GM18517 (cell line): Measurements from ENCODE around the gene MASP1.

Source experiments
- ATAC-seq: cut with Tn5 transposase; IDR thresholded peaks from one replicate; pipeline ENCODE4 v1.9.1; 2021; ENCODE audit warnings: mild to moderate bottlenecking, moderate library complexity; ENCODE audit not compliant: unreplicated experiment

MASP1 gene

DNA sequence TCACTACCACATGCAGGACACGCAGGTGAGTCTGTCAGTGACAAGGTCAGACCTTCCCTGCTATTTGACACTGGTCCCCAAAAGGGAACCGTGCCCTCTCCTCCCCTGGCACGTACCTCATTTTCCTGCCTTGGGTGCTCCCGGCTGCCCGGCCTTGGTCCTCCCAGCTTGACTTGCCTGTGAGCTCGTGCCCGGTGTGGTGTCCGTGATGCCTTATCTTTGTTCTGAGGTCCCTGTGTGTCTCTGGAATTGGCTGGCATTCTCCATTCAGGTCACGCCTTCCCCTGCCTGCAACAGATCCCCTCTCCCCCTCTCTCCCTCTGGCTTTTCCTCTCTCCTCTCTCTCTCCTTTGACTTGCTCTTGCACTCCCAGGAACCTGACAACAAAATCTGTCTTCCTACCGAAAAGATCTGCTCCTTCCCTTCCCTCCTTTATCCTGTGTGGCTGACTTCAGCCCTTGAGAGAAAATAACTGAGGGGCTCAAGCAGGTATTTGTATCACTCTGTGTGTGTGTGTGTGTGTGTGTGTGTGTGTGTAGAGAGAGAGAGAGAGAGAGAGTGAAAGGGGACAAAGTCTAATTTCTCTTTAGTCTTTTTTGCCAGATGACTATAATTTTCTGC is at the start of gene MASP1:
Gene MASP1, minus strand, starts transcription at position 226 of the 621 bp plus-strand sequence. Its CDS starts 105 bp downstream, at position 121.
- no peak for ATAC-seq

- ATAC-seq = no peak
Observed at GRCh38 chr3:187340578-187340977, 49.0 kb upstream of the MASP1 start.

- no peak for ATAC-seq
Observed at GRCh38 chr3:187336322-187336721, 44.8 kb upstream of the MASP1 start.

DNA sequence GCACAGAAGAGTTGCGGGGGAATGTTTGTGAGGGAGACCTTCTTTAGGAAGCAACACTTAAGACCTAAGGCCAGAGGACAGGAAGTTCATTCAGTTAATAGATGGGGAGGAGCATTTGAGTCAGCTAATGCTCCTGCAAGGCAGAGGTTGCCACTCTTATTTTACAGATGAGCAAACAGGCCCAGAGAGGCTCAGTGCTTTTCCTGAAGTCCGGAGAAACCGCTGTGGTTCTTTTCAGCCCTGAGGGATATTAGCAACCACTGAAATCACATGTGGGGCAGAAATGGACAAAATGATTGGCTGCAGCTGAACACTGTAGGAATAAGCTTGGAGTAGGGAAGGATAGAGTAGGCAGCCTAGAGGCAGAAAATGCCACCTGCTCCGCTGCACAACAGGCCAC is 43.4 kb upstream of the MASP1 start:
- ATAC-seq = no peak

- ATAC-seq = no peak
Observed at GRCh38 chr3:187328691-187329090, 37.2 kb upstream of the MASP1 start.

DNA sequence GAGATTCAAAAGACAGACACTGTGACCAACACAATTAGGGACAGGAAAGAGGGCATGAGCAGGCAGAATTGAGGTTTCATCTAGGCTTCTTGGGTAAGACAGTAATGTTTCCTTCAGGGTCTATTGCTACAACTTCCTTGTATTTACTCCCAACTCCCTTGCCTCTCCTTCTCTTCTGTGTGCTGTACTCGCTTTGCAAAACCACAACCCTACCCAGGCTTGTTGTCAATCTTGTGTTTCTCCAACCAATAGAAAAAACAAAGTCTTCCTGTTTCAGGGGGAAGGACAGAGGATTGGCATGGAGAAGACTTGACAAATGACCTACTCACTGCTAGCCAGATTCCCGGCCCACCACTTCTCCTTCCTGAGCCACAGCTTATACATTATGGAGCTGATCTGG is 36.3 kb upstream of the MASP1 start:
- no peak for ATAC-seq

DNA sequence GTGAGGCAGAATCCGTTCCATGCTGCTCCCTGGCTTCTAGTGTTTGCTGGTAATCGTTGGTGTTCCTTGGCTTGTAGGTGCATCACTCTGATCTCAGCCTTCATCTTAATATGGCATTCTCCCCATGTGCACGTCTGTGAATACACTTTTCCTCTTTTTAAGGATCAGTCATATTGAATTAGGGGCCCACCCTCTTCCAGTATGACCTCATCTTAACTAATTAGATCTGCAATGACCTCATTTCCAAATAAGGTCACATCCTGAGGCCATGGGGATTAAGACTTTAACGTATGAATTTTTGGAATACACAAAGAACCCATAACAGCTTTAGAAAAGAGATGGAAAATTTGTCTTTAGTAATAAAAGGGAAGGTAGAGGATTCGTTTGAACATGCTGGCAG is 34.1 kb upstream of the MASP1 start:
- no peak for ATAC-seq

DNA sequence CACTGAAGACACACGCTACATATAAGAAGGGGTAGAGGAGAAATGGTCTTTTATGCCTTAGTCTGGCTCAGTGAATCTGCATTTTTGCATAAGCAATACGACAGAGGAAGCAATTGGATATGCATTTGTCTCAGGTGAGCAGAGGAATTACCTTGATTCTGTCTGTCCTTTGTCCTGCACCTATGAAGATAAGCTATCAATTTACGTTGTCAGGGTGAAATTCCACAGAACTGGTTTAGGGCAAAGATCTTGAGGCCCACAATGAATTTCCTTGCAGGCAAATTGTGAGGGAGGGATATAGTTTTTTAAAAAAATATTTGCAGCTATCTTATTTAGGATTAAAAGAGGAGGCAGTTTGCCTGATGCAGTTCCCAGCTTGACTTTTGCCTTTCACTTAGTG is 31.6 kb upstream of the MASP1 start:
- no peak for ATAC-seq

DNA sequence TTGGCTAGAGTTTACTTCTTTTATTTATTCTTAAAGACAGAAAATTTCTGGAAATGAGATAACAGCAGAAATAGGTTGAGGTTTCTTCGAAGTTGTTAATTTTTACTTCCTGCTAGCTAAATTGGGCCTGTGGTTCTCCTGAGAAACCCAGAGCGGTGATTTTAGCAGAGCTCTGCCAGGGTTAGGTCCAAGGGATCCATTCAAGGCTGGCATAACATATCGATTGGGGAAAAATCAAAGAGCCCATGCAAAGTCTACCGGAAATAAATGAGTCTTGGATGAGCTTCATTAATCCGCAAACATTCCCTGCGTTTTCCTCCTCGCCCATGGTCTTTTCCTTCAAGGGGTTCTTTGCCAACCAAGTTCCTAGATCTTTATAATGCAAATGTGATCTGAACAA is 30.8 kb upstream of the MASP1 start:
- ATAC-seq = no peak

GRCh38 chr3:187321766-187322165 is 30.2 kb upstream of the MASP1 start:
- no peak for ATAC-seq

DNA sequence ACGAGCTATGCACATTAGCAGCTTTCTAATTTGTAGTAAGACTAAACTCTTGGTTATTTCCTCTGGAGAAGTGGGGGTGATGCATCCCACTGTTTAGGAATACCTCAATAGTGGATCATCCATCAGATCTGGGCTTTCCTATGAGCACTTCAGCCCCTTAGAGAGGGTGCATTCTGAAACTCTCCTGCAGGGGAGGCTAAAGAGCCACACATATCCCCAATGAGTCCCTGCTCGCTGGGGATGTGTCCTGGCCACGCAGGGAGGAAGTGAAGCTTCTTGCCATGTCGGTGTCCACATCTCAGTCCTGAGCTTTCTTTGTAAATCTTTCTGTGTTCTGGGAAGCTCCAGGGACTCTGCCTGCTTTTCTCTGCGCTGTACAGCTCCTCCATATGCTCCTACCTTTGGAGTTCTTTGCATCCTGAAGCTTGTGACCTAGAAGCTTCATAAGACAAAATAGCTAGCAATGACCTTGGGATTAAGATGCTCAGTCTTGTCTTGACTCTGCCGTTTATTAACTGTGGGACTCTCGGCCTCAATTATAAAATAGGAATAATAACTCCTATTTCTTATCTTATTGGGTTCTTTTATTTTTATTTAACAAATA is 28.3 kb upstream of the MASP1 start:
- peak; percentile 78 for ATAC-seq

DNA sequence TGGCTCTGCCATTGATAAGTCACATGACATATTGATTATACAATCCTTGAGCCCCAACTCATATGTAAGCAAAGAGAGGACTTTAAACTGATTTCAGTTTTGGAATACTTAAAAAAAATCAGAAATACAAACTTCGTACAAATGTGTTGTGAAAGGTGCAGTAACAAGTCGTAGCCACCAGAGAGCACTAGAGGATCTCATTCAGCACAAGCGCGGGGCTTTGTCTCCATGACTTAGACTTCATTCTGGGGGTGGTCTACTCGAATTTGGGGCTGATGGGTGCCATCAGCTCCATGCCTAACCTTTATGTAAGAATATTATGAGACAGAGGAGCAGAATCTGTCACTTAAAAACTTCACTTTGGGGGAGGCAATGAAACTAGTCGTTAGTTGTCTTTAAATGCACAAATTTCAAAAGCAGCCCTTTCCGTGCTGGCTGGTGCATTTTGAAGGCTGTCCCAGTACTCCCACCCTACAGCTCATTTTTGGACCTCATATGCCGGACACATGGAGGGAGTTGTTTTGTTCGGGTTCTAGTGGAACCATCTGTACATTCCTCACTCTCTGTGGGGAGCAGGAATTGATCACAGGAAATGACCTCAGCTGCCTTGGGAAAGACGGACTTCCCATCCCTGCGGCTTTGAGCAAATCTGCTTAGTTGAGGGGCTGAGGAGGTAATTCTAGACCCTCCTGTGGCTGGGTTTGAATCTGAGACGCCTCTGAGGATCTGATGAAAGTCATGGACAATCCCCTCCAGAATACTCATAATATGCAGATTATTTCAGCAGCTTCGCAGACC is 27.5 kb upstream of the MASP1 start:
- ATAC-seq = no peak

- no peak for ATAC-seq
Observed at GRCh38 chr3:187315872-187316271, 24.3 kb upstream of the MASP1 start.

- no peak for ATAC-seq
Observed at GRCh38 chr3:187314176-187314575, 22.6 kb upstream of the MASP1 start.

DNA sequence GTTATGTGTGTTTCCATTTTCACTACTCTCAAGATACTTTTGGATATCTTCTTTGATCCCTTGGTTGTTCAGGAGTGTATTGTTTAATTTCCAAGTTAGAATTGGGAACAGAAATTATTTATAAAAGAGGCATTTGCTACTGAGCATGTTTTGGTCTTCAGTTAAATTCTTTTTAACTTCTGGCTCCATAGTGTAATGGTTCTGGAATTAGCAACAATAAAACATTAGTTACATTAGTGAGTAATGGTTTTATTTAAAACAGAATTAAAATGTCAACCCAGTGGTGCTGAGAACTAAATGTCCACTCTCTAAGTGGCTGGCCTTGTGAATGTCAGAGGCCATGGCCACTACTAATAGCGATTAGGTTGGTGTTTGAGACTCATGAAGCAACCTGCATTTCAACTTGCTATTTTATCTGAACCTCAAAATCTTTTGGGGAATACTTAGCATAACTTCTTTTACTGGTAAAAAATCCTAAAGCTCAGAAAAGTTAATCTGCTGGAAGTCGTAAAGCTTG is 19.5 kb upstream of the MASP1 start:
- no peak for ATAC-seq

DNA sequence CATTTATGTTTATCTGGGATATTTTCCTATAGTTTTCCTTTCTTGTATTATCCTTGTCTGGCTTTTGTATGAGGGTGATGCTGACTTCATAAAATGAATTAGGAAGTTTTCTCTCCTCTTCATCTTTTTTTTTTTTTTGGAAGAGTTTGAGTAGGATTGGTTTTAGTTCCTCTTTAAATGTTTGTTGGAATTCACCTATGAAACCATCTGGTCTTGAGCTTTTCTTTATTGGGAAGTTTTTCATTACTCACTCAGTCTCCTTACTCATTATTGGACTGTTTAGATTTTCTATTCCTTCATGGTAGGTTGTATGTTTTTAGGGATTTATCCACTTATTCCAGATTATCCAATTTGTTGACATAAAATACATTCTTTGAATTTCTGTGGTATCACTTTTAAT is 18.7 kb upstream of the MASP1 start:
- ATAC-seq = no peak

- no peak for ATAC-seq
Observed at GRCh38 chr3:187305881-187306280, 14.3 kb upstream of the MASP1 start.

- no peak for ATAC-seq
Observed at GRCh38 chr3:187299611-187300010, 8.1 kb upstream of the MASP1 start.

DNA sequence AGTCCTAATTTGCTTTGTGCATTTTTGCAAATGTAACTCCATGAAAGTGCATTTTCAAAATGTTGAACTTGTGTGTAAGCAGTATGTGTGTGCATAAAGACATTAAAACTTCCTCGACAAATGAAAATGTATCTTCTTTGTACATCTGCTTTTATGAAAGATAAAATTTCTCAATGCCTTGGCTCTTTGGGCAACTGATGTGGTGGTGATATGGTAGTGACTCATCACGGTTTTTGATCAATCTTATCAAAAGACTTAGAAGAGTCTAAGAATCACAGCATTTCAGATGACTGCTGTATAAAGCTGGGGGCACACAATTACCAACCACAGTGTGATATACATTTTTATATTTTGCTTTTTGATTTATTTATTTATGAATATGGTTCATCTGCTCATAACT is 5.4 kb upstream of the MASP1 start:
- ATAC-seq = no peak

DNA sequence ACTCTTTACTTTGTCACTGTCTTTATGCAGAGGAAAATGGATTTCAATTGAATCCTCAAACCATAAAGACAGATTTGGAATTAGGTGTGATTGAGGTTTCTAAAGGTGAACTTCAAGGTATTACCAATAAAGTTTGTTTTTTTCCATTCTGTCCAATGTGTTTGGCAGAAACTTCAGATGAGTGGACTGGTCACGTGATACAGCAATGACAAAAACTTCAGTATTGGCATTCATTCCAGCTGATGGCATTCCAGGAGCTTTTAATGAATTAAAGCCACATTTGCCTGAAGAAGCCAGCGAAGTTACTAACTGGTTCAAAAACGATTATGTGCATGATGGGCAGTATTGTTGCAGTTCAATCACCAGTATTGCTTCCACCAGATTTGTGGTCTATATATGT is 4.5 kb upstream of the MASP1 start:
- ATAC-seq = no peak

GRCh38 chr3:187295316-187296034 is 3.9 kb upstream of the MASP1 start:
- no peak for ATAC-seq
